Stimulated activated CD8-positive, alpha-beta memory T cell treated with anti-CD3 and anti-CD28 coated beads, Interleukin-12 subunit alpha, Interleukin-12 subunit beta, amount 100 ng/mL, for 24 hours (primary cell): ENCODE measurements around the gene NEK6.

ENCODE experiments used
- DNase-seq: peaks from one replicate; pipeline ENCODE4 v3.0.0-alpha.2; 2020; ENCODE audit errors: extremely low read depth

The NEK6 gene

DNA sequence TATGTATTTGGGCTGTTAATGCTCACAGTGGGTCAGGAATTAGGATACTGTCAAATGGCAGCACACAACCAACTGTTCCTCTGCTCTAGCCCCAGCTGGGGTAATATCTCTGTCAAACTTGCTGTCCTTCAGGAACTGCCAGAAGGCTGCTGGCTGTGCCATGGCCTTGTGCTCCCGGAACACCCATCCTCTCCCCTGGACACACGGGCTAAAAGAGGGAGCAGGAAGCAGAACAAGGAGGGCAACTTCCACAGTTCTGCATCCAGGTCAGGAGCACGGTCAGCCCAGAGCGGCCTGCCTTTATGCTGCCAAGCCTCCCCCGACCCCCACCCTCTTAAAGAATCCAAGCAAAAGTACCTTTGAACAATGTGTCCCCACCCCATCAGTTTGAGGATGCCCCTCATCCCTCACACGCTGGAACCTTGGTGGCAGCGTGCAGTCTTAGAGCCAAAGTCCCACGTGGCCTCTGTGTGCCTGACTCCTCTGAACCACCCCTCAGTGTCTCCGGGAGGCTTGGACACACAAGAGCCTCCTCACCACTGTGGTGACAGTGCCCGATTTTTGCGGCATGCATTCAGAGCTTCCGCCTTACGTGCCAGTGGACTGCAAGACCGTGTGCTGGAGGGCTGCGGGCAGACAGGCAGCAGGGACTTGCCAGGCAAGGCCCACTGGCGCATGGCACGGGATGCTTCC is 96.7 kb downstream of the NEK6 start:
- DNase-seq = no peak

DNA sequence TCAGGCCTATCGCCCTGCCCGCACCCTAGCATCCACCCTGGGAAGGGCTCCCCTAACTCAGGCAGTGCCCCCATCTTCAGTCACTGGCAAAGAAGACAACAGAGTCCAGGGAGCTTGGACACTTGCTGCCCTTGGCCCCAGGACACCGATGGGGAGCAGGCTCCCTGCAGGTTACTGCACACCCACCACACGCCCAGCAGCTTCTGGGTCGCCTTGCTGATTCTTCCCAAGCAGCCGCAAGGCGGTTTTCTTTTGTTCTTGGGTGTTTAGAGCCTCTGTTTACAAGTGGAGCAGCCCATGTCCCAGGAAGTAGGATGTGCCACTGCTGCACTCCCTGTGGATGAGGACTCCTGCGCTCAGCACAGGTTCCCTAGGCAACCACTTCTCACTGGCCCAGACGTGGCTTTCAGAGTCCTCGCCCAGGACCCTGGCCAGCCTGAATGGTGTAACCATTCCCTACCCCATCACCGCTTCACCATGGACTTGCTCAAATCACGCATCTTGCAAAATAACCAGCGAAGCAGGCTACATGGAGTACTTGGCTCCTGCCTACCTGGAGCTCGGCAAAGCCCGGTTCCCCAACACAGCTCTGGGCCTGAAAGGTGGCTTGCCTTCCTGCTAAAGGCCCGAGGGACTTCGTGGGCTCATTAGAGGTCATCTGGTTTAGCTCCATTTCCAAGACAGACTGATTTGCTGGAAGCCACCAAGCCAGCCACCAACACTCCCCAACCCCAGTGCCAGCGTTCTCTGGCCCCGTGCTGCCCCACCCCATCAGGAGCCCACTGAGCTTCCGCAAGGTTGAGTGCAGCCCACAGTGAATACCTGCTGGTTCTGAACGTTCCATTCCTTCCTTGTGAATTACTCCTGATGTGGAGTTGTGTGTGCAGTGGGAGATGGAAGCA is 97.5 kb downstream of the NEK6 start:
- DNase-seq = no peak

DNA sequence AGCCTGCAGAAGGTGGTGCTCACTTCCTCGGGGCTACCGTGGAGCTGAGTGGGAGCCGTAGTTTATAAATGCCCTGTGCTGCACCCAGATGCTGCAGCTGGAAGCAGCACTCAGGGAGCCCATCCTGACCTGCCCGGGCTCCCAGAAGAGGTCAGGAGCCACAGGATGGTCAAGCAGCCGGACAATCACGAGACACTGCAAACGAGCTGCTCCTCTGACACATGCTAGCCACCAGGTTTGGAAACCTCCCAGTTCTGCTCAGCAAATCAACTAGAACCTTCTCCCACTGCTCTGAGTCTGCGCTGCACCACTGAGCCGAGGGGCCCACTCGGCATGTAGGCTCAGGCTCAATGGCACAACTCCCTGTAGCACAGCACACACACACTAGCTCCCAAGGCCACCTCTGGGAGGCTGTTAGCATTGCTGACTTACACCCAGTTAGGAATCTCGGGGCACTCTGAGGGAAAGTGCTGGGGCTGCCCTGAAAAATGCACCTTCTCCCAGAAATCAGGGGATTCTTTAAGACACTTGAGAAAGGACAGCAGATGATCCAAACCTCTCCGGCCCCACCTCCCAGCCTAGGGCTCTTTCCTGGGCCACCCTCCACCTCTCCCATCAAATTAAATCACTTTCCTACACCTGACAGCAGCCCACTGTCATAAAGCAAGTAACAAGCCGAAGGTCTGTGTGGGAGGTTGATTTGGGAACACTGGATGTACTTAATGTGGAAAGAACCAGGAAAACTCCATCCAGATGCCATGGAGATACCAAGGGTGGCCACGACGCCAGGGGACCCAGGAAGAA is 98.4 kb downstream of the NEK6 start:
- DNase-seq = no peak

DNA sequence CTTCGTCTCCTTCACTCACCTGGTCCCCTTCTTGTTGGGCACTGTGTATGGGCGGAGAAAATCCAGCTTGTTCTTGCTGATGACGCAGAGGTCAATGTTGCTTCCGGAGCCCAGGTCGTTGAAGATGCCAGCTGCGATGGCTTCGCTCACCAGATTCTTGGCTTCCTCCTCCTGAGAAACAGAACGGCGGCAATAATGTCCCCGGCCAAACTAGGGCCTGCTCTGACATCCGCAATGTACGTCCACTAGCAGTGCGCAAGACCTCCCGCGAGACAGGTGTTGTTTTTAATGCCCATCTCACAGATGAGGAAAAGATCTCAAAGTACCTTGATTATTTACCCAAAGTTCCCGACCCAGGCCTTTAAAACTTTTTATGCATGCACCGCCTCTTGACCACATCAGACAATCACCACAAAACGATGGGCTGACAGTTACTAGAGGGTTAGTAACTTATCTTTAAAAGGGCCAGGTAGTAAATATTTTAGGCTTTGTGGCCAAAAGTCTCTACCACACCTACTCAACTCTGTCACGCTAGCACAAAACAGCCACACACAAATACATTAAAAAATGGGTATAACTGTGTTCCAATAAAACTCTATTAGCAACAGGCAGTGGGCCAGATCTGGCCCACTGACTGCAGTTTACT is 99.1 kb downstream of the NEK6 start:
- DNase-seq = no peak

- DNase-seq = no peak
These were observed 100.1 kb downstream of the NEK6 start for GRCh38 chr9:124357721-124358361.

- DNase-seq = no peak
These were observed 100.9 kb downstream of the NEK6 start for GRCh38 chr9:124358631-124359030.

- no peak for DNase-seq
These were observed 101.7 kb downstream of the NEK6 start for GRCh38 chr9:124359426-124359825.

GRCh38 chr9:124359855-124360678 is 102.3 kb downstream of the NEK6 start:
- DNase-seq = no peak

- no peak for DNase-seq
These were observed 103.4 kb downstream of the NEK6 start for GRCh38 chr9:124361128-124361527.

DNA sequence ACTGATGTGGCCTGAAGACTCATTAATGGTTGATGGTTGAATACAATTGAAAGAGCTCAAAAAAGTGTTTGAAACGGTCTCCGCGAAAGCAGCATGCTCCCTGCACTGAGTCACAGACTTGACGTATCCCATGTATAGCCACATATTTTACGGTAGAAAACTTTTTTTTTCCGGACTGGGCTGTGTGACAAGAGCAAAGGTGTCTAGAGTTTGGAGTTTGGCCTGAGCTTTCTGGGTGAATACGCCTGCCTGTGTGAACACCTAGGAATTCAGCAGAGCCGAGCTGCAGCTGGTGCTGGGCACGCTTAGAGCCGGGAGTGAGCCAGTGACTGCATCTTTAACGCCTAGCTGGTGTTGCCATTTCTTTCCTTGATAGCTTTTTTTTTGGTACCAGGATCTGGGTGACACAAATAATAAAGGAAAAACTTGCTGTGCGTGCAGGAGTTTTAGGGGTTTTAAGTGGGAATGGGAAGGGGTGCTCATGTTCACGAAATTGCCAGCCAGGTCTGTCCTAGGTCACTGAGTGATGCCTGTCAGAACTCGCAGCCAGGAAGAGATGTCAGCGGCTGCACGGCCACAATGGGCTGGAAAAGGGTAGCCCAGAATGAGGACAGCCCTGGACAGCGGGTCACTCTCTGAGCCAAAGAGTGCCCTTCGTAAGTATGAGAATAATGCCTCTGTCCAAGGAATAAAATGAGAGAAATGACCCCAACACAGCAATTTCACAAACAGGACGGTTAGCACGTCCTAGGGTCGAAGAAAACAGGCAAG is 105.8 kb downstream of the NEK6 start:
- DNase-seq = no peak

GRCh38 chr9:124364141-124364540 is 106.4 kb downstream of the NEK6 start:
- DNase-seq = no peak

DNA sequence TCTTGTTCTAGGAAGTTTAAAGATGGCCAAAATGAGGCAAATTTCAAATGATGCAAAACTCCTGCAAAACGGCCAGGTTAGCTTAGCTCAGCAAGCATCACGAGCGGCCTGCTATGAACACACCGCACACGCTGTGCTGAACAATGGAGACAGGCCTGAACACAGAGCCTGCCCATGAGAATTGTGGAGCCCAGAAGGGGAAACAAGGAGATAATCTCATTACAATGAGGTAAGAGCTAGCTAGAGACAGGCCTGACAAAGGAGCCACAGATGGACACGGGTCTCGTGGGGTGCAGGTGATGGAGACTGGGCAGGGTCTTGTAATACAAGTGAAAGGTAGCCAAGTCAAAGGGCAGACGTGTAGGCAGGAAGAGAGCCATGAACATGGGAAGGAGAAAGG is 107.3 kb downstream of the NEK6 start:
- DNase-seq = no peak

GRCh38 chr9:124366476-124367220 is 108.9 kb downstream of the NEK6 start:
- no peak for DNase-seq

- no peak for DNase-seq
These were observed 110.9 kb downstream of the NEK6 start for GRCh38 chr9:124368692-124369091.

GRCh38 chr9:124369231-124369797 is 111.6 kb downstream of the NEK6 start:
- DNase-seq = no peak

DNA sequence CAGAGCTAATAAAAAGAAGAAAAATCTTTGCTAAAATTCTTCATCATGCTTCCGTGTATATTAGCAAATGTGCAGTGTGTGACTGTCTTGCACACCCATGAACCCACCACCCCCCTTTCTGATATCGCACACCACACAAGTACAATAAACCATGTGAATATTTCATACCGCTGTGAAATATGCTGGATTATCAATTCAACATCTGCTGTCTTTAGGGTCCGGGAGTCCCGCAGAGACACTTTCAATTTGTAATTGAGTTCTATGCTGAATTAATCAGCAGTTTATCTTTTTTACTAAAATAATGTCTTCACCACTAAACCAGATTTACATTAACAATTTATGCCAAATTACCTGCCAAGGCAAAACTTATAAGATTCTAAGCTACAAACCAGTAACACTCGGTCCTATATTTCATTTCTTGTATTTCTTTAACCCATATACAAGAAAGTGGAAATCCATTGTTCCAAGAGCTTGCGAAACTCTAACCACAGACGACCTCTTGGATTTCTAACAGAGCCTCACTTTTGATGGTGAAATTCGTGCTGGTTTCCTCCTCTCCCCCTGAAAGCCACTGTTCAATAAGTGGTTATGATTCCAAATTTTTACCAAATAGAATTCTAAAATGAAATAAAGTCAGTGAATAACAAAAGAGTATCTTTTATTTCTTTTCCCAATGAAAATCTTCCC is 113.3 kb downstream of the NEK6 start:
- no peak for DNase-seq

GRCh38 chr9:124372038-124372437 is 114.3 kb downstream of the NEK6 start:
- DNase-seq = no peak

DNA sequence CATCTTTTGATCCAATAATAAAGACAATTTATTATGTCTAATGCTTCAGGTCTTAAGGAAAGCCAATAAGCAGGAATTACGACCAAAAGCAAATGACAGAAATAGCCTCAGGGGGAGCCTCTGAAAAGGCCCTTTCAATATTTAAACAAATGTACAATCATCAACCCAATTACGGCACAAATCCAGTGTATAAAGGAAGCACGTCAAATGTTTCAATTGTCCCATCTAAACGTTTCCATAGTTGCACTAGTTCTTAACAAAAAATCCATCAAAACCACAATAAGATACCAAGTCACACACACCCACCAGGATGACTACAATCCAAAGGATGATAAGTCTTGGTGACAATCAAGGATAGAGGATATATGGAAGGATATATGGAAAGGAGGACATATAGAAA is 115.6 kb downstream of the NEK6 start:
- DNase-seq = no peak
